ENCODE data around the gene RALGAPA2.

The RALGAPA2 gene

DNA sequence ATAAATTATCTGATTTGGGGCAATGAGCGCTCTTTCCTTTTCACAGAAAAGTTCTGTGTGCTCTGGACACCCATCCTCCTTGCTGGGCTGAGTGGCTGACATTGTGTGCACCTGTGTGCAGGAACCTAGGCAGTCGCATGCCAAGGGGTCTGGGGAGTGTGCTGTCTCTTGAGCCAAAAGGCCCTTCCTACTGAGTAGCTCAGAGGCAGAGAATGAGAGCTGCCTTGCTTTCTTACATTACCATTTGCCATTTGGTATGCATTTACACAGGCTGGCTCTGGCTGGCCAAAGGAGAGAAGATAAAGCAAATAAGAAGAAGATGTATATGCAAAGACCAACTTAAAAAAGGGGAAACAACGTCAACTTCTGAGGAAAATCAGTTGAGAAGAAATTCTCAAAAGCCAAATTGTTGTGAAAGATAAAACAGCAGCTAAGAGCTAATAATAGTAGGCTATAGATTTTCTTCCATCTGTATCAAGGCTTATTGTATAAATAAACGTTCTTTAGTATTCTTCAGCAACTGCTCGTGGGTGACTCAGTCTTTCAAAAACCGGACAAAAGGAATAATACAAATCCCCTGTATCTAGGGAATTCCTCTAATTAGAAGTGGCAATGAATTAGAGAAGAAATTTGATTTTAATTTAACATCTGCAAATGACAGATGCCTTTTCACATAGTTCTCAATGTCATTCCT is 222.6 kb downstream of the RALGAPA2 start:
- Histone ChIP-seq H3K27me3 (ENCODE audit: insufficient read depth, low read length) (no peaks in the 10 kb centered on the region), H3K4me1 (ENCODE audit: insufficient read depth, low read length, severe bottlenecking) (peaks cover 29% of the 10 kb centered on the region), H2AFZ (ENCODE audit: low read length) (no peak overlapping the region), H4K20me1 (ENCODE audit: insufficient read depth, low read length) (no peaks in the 10 kb centered on the region), H3K36me3 (ENCODE audit: insufficient read depth, low read length) (no peaks in the 10 kb centered on the region), H3K4me3 (ENCODE audit: low read depth, low read length, poor library complexity, severe bottlenecking) (no peak overlapping the region), H3K79me2 (ENCODE audit: insufficient read depth, low read length) (no peaks in the 10 kb centered on the region), H3K9ac (ENCODE audit: low read length) (no peak overlapping the region), H3K27ac (ENCODE audit: low read depth, low read length, poor library complexity, severe bottlenecking) (no peak overlapping the region), H3K9me3 (ENCODE audit: low read length) (no peaks in the 10 kb centered on the region), H3K4me2 (ENCODE audit: low read length) (no peak overlapping the region; the same call in 1 of the 2 replicates), H3F3A (ENCODE audit: insufficient read depth, low read length) (no peaks in the 10 kb centered on the region), H3K9me2 (ENCODE audit: low read depth, low read length) (no peaks in the 10 kb centered on the region)
- TF ChIP-seq, protein P1, sequence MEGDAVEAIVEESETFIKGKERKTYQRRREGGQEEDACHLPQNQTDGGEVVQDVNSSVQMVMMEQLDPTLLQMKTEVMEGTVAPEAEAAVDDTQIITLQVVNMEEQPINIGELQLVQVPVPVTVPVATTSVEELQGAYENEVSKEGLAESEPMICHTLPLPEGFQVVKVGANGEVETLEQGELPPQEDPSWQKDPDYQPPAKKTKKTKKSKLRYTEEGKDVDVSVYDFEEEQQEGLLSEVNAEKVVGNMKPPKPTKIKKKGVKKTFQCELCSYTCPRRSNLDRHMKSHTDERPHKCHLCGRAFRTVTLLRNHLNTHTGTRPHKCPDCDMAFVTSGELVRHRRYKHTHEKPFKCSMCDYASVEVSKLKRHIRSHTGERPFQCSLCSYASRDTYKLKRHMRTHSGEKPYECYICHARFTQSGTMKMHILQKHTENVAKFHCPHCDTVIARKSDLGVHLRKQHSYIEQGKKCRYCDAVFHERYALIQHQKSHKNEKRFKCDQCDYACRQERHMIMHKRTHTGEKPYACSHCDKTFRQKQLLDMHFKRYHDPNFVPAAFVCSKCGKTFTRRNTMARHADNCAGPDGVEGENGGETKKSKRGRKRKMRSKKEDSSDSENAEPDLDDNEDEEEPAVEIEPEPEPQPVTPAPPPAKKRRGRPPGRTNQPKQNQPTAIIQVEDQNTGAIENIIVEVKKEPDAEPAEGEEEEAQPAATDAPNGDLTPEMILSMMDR (IDR thresholded peaks at IDR 0.05; ENCODE audit: low read length) = no peak
- no peak for TF ChIP-seq EZH2 (IDR thresholded peaks at IDR 0.05; ENCODE audit: borderline replicate concordance, low read length)

DNA sequence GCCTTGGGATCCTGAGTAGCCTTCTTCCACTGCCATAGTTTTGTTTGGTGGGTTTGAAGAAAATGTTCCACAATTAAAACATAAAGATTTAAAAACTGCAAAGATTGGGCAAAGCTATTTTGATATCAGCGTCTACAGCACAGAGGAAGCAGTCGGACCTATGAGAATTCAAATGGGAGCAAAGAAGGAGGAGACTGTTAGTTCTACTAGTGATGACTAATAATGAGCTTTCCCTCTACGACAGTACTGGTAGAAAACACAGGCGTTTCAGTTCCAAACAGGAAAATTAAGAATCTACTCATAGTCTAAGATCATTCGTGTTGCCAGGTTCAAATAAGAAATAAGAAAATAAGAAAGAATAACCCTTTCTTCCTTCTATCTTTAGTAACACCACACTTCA is 223.4 kb downstream of the RALGAPA2 start:
- TF ChIP-seq, protein P1 (IDR thresholded peaks at IDR 0.05; ENCODE audit: low read length) = no peak
- Histone ChIP-seq H3K9me2 (ENCODE audit: low read depth, low read length) (no peaks in the 10 kb centered on the region), H3K4me1 (ENCODE audit: insufficient read depth, low read length, severe bottlenecking) (peaks cover 29% of the 10 kb centered on the region), H3F3A (ENCODE audit: insufficient read depth, low read length) (no peaks in the 10 kb centered on the region), H3K4me3 (ENCODE audit: low read depth, low read length, poor library complexity, severe bottlenecking) (no peak overlapping the region), H2AFZ (ENCODE audit: low read length) (no peak overlapping the region), H3K27ac (ENCODE audit: low read depth, low read length, poor library complexity, severe bottlenecking) (no peak overlapping the region), H3K79me2 (ENCODE audit: insufficient read depth, low read length) (no peaks in the 10 kb centered on the region), H3K9me3 (ENCODE audit: low read length) (no peaks in the 10 kb centered on the region), H3K27me3 (ENCODE audit: insufficient read depth, low read length) (no peaks in the 10 kb centered on the region), H4K20me1 (ENCODE audit: insufficient read depth, low read length) (no peaks in the 10 kb centered on the region), H3K9ac (ENCODE audit: low read length) (no peak overlapping the region), H3K36me3 (ENCODE audit: insufficient read depth, low read length) (no peaks in the 10 kb centered on the region), H3K4me2 (ENCODE audit: low read length) (no peak overlapping the region)

DNA sequence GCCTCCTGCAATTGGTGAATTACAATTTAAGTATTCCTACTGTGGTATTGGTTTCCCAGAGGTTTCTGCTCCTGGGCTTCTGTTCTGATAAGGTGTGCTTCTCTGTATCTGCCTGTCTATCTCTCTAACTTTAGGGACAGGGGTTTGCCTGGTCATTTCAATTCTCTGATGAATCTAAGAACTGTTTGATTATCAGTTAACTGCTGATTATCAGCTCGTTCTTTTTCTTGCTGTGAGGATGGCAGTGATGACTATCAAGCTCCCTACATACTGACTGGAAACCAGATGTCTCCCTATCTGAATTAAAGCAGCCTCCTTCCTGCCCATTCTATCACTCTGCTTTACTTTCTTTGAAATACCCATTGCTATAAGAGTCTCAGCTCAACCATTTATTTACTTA is 224.1 kb downstream of the RALGAPA2 start:
- Histone ChIP-seq H3K4me3 (ENCODE audit: low read depth, low read length, poor library complexity, severe bottlenecking) (no peak overlapping the region), H3K27ac (ENCODE audit: low read depth, low read length, poor library complexity, severe bottlenecking) (no peak overlapping the region), H3K4me2 (ENCODE audit: low read length) (no peak overlapping the region)

More for the DNA sequence above, 224.1 kb downstream of the RALGAPA2 start:
- no peaks in the 10 kb centered on the region for H3F3A ChIP-seq (ENCODE audit: insufficient read depth, low read length)
- no peaks in the 10 kb centered on the region for H3K9me3 ChIP-seq (ENCODE audit: low read length)
- H3K36me3 ChIP-seq (ENCODE audit: insufficient read depth, low read length) = no peaks in the 10 kb centered on the region
- peaks cover 29% of the 10 kb centered on the region for H3K4me1 ChIP-seq (ENCODE audit: insufficient read depth, low read length, severe bottlenecking)
- H4K20me1 ChIP-seq (ENCODE audit: insufficient read depth, low read length) = no peaks in the 10 kb centered on the region
- H3K9me2 ChIP-seq (ENCODE audit: low read depth, low read length) = no peaks in the 10 kb centered on the region
- H2AFZ ChIP-seq (ENCODE audit: low read length) = no peak overlapping the region
- H3K9ac ChIP-seq (ENCODE audit: low read length) = no peak overlapping the region
- H3K27me3 ChIP-seq (ENCODE audit: insufficient read depth, low read length) = no peaks in the 10 kb centered on the region
- no peaks in the 10 kb centered on the region for H3K79me2 ChIP-seq (ENCODE audit: insufficient read depth, low read length)
- TF ChIP-seq EZH2 (IDR thresholded peaks at IDR 0.05; ENCODE audit: borderline replicate concordance, low read length) = no peak
- TF ChIP-seq, protein P1 (IDR thresholded peaks at IDR 0.05; ENCODE audit: low read length) = no peak

Data from OCI-LY1 (cell line).